ENCODE measurements around the gene UBE2L5. TPM values are rescaled to one million over a fixed set of nuclear protein-coding genes. Genes with fewer than 3 reads are reported as not detected.
"Not testable (repeated sequence)": the region's sequence is repeated elsewhere in the genome, so short reads cannot be mapped to it uniquely, and the experiment has no call there.

The UBE2L5 gene
- total RNA-seq, 2 donors from 2014 or later: 0.14 to 1.2 TPM

- intact Hi-C loops (cut with DNase I): loop anchor here in 1 of 2 donors (10.0 kb wide), 1 partner anchor 835 kb away; the partner anchor contains the start of gene SLC7A1
- DNase-seq (ENCODE audit: low spot score): no peak
Observed at GRCh38 chr13:30429721-30430694, 7.7 kb downstream of the UBE2L5 start.

DNA sequence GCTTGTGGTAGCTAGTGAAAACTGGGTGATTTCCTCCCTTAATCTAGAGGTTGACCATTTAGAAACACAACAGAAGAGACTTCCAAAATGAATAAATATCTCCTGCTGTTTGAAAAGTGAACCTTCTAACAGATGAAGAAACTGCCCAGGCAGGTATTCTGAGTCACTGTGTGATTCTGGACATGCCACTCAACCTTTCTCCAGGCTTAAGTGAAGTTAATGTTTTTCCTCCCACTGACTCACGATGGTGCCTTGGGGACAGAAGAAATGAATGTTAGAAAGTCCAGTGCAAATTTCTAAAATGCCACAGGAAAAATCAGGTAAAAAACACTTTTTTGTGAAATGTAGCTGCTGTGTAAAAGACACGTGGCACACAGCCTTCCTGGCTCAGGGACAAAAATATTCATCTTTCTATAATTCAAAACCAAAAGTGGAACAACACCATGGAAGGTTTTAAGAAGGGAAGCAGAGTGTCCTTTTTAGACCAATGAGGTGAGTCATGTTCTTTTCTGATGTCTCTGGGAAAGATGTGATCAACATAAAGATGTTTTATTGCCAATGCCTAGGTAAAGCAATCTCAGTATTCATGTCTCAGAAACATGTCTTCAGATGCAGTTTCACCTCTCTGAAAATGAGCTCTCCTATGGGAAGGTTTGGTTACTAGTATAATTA lies 9.1 kb downstream of the UBE2L5 start:
- DNase-seq (ENCODE audit: low spot score): no peak
- intact Hi-C loops (cut with DNase I): loop anchor here in 1 of 2 donors (10.0 kb wide), 1 partner anchor 837 kb away; the partner anchor contains the start of gene SLC7A1

DNA sequence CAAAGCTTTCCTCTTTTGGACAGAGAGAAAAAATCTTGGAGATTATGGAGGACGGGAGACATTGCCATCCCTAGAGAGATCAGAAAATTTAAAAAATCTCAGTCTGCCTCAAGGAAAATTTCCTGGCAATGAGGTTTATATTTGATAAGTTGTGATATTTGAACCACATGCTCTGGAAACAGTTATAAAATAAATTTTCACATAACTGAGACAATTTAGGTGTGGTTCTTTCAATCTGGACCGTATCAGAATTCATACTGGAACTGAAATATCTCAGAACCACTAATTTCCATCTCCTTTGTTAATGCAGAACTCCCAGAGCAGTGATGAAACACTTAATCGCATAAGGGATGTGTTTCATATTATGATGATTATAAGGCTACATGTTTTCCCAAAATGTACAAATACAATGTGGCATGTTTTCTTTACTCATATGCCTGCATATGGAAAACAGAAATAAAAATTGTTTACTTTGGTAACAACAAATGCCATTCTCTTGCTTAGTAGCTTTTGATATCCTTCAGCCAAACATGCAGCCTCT lies 13.7 kb downstream of the UBE2L5 start:
- no peak for DNase-seq (ENCODE audit: low spot score)
- intact Hi-C loops (cut with DNase I): loop anchor here in 1 of 2 donors (10.0 kb wide), 1 partner anchor 841 kb away; the partner anchor contains the start of gene SLC7A1

DNA sequence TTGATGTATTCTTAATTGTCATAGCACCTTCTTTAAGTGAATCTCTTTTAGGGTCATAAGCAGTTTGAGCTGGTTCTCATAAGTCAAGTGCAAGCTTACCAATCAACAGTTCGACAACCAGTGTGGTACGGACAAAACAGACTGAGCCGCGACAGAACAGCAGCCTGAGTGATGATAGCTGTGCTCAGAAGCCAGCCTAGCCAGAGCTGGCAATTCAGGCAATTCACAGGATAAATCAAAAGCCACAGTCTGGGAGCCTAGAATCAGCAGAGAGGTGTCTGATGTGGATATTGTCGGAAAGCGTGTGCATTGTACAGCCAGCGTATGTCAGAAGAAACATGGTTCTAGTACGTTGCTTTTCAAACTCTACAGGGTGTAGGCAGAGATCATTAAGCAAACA lies 14.9 kb downstream of the UBE2L5 start:
- no peak for DNase-seq (ENCODE audit: low spot score)
- intact Hi-C loops (cut with DNase I): loop anchor here in 1 of 2 donors (10.0 kb wide), 1 partner anchor 842 kb away; the partner anchor contains the start of gene SLC7A1

GRCh38 chr13:30438286-30438685 lies 16.0 kb downstream of the UBE2L5 start:
- no peak for DNase-seq (ENCODE audit: low spot score)
- intact Hi-C loops (cut with DNase I): loop anchor here in 1 of 2 donors (10.0 kb wide), 1 partner anchor 843 kb away; the partner anchor contains the start of gene SLC7A1

GRCh38 chr13:30440910-30441703 lies 18.8 kb downstream of the UBE2L5 start:
- intact Hi-C loops (cut with DNase I): no loop called here
- no peak for DNase-seq (ENCODE audit: low spot score)

DNA sequence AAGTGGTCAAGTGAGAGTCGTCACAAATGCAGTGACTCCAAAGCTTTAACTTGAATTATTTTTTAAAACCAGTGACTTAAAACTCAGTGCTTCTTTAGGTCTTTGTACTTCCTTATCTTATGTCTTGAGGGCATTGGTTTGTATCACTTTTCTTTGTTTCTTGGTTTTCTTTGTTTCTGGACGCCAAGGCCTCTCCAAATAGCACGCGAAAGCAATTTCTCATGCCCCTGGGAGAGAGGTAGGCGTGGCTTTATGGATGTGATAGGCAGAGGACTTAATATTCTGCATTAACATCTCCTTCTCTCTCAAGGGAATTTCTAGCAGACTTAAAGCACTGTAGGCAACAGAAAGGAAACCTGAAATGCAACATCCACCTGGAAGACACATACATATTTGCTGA lies 20.6 kb downstream of the UBE2L5 start:
- DNase-seq (ENCODE audit: low spot score): no peak
- intact Hi-C loops (cut with DNase I): no loop called here

DNA sequence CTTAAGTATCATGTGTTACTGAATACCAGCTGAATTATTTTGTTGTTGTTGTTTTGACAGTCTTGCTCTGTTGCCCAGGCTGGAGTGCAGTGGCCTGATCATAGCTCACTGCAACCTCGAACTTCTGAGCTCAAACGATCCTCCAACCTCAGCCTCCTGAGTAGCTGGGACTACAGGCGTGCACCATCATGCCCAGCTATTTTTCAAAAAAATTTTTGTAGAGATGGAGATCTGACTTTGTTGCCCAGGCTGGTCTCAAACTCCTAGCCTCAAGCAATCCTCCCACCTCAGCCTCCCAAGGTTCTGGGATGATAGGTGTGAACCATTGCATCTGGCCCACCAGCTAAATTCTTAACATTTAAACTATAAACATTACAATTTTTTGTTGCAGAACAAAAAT lies 21.2 kb downstream of the UBE2L5 start:
- DNase-seq (ENCODE audit: low spot score); intact Hi-C loops (cut with DNase I): not testable (repeated sequence)

DNA sequence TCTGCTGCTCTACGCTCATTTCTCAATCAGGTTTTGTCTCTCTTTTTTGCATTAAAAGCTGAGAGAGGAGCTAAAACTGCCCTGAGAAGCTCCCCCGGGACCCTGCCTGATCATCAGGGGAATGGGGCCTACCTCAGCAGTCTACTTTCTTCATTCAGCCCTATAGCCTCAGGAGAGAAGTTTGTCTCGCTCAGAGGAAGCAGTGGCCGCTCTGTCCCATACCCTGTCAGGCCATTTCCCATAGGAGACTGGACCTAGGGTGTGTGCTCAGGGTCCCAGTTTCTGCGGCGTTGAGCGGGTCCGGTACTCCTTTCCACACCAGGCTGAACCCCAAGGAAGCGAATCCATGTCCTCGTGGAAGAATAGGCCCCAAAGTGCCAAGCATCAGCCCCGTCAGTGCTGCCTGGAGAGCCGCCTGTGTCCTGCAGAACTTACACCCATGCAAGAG lies 21.7 kb downstream of the UBE2L5 start:
- intact Hi-C loops (cut with DNase I): no loop called here
- DNase-seq (ENCODE audit: low spot score): no peak

DNA sequence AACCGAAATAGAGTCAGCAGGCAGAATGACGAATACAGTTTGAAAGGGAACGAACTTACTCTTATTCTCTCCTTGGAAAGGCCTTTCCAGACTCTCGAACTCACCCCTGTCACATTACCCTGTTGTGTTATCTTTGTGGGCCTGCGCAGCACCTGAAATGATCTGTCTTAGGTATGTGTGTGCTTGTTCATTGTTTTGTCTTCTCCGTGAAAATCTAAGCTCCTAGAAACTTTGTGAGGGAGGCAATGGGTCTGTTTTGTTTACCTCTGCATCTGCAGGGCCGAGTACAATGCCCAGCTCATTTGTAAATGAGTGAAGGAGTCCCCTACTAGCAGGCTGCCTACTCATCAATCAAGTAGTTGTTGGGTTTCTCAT lies 23.8 kb downstream of the UBE2L5 start:
- intact Hi-C loops (cut with DNase I): no loop called here
- DNase-seq (ENCODE audit: low spot score): no peak

DNA sequence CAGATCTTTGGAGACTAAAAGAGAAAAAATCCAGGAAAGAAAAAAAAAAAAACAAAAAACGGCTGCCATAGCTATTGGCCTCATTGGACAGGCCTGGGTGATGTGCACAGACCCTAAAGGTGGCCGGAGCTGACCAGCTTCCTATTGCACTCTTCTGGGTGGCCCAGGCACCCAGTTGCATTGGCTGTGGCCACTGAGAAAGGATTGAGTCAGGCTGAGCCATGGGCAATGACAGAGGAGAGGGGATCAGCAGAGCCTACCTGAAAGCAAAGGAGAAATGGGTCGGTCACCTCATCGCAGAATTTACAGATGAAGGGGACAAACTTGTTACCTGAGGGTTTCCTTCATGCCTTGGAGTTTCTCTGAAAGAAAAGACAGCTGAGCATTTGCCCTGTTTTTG lies 26.1 kb downstream of the UBE2L5 start:
- no peak for DNase-seq (ENCODE audit: low spot score)
- intact Hi-C loops (cut with DNase I): no loop called here

GRCh38 chr13:30450066-30450465 lies 27.8 kb downstream of the UBE2L5 start:
- intact Hi-C loops (cut with DNase I): no loop called here
- DNase-seq (ENCODE audit: low spot score): no peak

DNA sequence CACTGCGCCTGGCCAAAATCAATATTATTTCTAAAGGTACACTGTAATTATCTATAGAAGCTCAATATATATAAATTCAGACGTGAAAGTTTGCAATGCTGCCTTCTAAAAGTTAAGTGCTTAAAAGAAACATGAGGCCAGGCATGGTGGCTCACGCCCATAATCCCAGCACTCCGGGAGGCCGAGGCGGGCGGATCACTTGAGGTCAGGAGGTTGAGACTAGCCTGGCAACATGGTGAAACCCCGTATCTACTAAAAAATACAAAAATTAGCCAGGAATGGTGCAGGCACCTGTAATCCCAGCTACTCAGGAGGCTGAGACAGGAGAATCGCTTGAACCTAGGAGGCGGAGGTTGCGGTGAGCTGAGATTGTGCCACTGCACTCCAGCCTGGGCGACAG lies 29.2 kb downstream of the UBE2L5 start:
- intact Hi-C loops (cut with DNase I); DNase-seq (ENCODE audit: low spot score): not testable (repeated sequence)

DNA sequence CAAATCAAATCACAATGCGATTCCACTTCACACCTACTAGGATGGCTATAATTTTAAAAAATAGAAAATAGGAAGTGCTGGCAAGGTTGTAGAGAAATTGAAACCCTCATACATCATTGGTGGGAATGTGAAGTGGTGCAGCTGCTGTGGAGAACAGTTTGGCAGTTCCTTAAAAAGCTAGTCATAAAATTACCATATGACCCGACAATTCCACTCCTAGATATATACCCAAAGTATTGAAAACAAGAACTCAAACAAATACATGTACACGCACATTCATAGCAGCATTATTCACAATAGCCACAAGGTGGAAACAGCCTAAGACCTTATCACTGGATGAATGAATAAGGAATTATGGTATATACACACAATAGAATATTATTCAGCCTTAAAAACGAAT lies 31.4 kb downstream of the UBE2L5 start:
- no peak for DNase-seq (ENCODE audit: low spot score)
- intact Hi-C loops (cut with DNase I): no loop called here

DNA sequence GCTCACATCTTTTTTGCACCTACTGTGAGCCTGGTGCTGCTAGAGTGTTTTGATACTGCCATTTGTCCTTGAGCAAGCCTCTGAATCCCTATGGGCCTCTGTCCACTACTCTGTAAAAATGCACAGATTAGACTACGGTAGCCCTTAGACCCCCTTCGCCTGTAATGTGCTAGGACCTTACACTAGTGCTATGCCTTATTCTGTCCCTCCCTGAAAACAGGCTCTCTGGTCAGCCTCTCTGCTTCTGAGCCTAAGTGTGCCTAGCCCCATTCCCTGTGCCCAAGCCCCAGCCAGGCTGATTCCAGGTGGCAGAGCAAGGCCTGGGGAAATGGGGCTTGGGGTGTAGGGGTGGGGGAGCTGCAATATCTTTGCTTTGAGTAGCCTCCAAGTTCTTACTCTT lies 32.7 kb downstream of the UBE2L5 start:
- intact Hi-C loops (cut with DNase I): no loop called here
- no peak for DNase-seq (ENCODE audit: low spot score)

- no peak for DNase-seq (ENCODE audit: low spot score)
- intact Hi-C loops (cut with DNase I): no loop called here
Observed at GRCh38 chr13:30456290-30456689, 34.0 kb downstream of the UBE2L5 start.

DNA sequence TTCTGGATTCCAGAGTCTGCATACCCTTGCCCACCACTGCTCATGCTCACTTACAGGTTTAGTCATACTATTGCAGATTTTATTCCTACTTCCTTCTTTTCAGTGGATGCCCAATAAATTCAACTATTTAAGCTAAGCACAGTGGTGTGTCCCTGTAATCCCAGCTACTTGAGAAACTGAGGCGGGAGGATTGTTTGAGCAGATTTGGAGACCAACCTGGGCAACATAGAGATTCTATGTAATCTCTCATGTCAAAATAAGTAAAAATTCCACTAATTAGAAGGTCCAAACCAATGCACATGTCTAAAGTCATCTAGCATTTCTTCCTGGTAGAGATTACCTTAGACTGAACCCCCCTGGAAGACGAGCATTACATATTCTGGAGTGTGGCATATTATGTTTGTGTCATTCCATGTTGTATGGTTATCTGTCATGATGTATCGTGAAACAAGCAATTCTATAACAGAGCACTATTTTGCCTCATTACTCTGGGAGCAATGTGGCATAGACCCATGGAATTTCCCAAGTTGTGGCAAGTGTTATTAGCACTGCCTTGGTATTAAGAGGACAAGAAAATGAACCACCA lies 35.1 kb downstream of the UBE2L5 start:
- intact Hi-C loops (cut with DNase I): no loop called here
- no peak for DNase-seq (ENCODE audit: low spot score)

- intact Hi-C loops (cut with DNase I): loop anchor here (5.0 to 10.0 kb wide), 2 partner anchors 329 to 343 kb away; no protein-coding TSS in a partner anchor
- DNase-seq (ENCODE audit: low spot score): not testable (repeated sequence)
Observed at GRCh38 chr13:30461279-30462066, 39.2 kb downstream of the UBE2L5 start.
